ENCODE data around the gene TRIM65.
A peak's percentile ranks its signal among the peaks of the same experiment; 100 is the strongest.

- TF ChIP-seq CTCF (IDR thresholded peaks at IDR 0.05) (peak; percentile 94), POLR2AphosphoS5 (IDR thresholded peaks at IDR 0.05; ENCODE audit: low read depth, low read length) (no peak), SIN3A (IDR thresholded peaks at IDR 0.05; ENCODE audit: borderline replicate concordance, insufficient read depth, low read depth, low read length) (no peak)
Measured at GRCh38 chr17:75848523-75849278, 48.0 kb downstream of the TRIM65 start.

Data from Panc1 (cell line).